Spleen (tissue), 11 donors: Measurements from ENCODE around the gene MICALL2. TPM values are rescaled to one million over a fixed set of nuclear protein-coding genes. Genes with fewer than 3 reads are reported as not detected.

Experiments used
- DNase-seq: peaks from one replicate; pipeline ENCODE4 v3.0.0-alpha.2; 2020
- H3K27ac ChIP-seq, 8 donors: fragments of 200-600 bp; sonication (generic) in 7 of 8; 1 replicate in 4 of 8; 2 replicates in 4 of 8; pipeline versions ENCODE4 v1.5.0 to v1.8.0; 2016 to 2021; ENCODE audit warnings: inconsistent platforms in 4 of 8, mild to moderate bottlenecking in 4 of 8, moderate library complexity in 1 of 8
- H3K27me3 ChIP-seq, 7 donors: fragments of 200-600 bp; sonication (generic) in 6 of 7; replicated peaks in 1 of 7; 1 replicate in 4 of 7; 2 replicates in 3 of 7; pipeline versions ENCODE4 v1.5.0 to v1.8.0; 2016 to 2021; ENCODE audit warnings: inconsistent platforms in 3 of 7, mild to moderate bottlenecking in 1 of 7
- H3K36me3 ChIP-seq, 6 donors: fragments of 200-600 bp; sonication (generic) in 5 of 6; 1 replicate in 4 of 6; 2 replicates in 2 of 6; pipeline versions ENCODE4 v1.5.0 to v1.8.0; 2016 to 2021; ENCODE audit warnings: inconsistent platforms in 2 of 6
- H3K4me1 ChIP-seq, 6 donors: fragments of 200-600 bp; sonication (generic) in 5 of 6; 1 replicate in 3 of 6; 2 replicates in 3 of 6; pipeline versions ENCODE4 v1.5.0 to v1.8.0; 2016 to 2021; ENCODE audit warnings: inconsistent platforms in 3 of 6
- H3K4me3 ChIP-seq, 8 donors: fragments of 200-600 bp; sonication (generic) in 7 of 8; 1 replicate in 4 of 8; 2 replicates in 4 of 8; pipeline versions ENCODE4 v1.5.0 to v1.8.0; 2016 to 2021; ENCODE audit warnings: inconsistent platforms in 4 of 8, mild to moderate bottlenecking in 4 of 8, moderate library complexity in 2 of 8
- H3K9me3 ChIP-seq, 8 donors: fragments of 200-600 bp; sonication (generic) in 7 of 8; 1 replicate in 4 of 8; 2 replicates in 4 of 8; pipeline versions ENCODE4 v1.5.0 to v1.8.0; 2016 to 2021; ENCODE audit warnings: inconsistent platforms in 4 of 8
- CTCF ChIP-seq, 11 experiments: fragments of 200-600 bp in 7 of 11; fragments of 450-650 bp in 4 of 11; sonication (generic) in 4 of 11; IDR thresholded peaks in 8 of 11; conservative IDR thresholded peaks in 3 of 11; 1 replicate in 7 of 11; 2 replicates in 4 of 11; pipeline versions ENCODE4 v1.4.0 to v1.8.0; 2016 to 2021; ENCODE audit warnings: antibody characterized with exemption in 11 of 11, inconsistent platforms in 4 of 11, mild to moderate bottlenecking in 1 of 11
- POLR2A ChIP-seq, 3 donors: fragments of 450-650 bp; IDR thresholded peaks; one replicate each; pipeline ENCODE4 v1.5.1; 2017; ENCODE audit warnings: antibody characterized with exemption in 3 of 3, mild to moderate bottlenecking in 1 of 3
- POLR2AphosphoS5 ChIP-seq, 3 donors: sonication (generic); formaldehyde crosslinking; IDR thresholded peaks; one replicate each; pipeline ENCODE4 v1.5.1; 2017; ENCODE audit warnings: antibody characterized with exemption in 3 of 3
- WGBS, 5 donors: extraction: QIAGEN DNeasy Blood & Tissue Kit in 3 of 5; methylation state at CpG; one replicate each; pipeline versions ENCODE4 v1.1.5 to v1.1.7; 2013 to 2018; 5-methylcytosine and 5-hydroxymethylcytosine counted together
- intact Hi-C: fragments of 100-400 bp; cut with DNase I; formaldehyde crosslinking; loops from one replicate; pipeline ENCODE4 v1.15.0; 2023; ENCODE audit warnings: low total_unique reads
- polyA plus RNA-seq, 3 donors: library from polyadenylated mRNA; stranded (reverse); fragments of 200-250 nt; gene quantifications; one replicate each; pipeline ENCODE4 v1.2.1, GENCODE V29; 2013
- total RNA-seq, 7 donors: library from RNA; depleted of rRNA in 3 of 7; stranded (reverse); fragments of >200 nt in 3 of 7; fragmentation: NEBNext Ultra II Directional in 4 of 7; extraction: Animal tissue kit (Norgen Biotek cat#: 25700) in 4 of 7; gene quantifications; one replicate each; pipeline versions ENCODE4 v1.1.0 to v1.2.1, GENCODE V29; 2016 to 2021
- donor health status: healthy with polysubstance abuse.
- donor health status: DM: no; HTN: no; CAD: no; lungs with moderate emphysema.
- donor health status: DM: no; HTN: no; CAD: no.
- donor health status: Bipolar disorder and iron deficiency.
- donor health status: healthy.
- donor health status: DM: no; HTN: no; CAD: no.
- donor health status: DM: yes; HTN: yes; CAD: no.

Gene MICALL2
- total and polyA plus RNA-seq, 10 donors = 36.3 to 361 (median 96.7) TPM

GRCh38 chr7:1439373-1440363 lies 19.6 kb downstream of the MICALL2 start:
- TF ChIP-seq POLR2AphosphoS5 (IDR thresholded peaks at IDR 0.05) (peak in 1 of 3 donors; percentile 7), POLR2A (IDR thresholded peaks at IDR 0.05) (no peak)
- Histone ChIP-seq H3K27me3 (no peaks in the 10 kb centered on the region), H3K4me1 (peaks cover 0 to 5% (median 2%) of the 10 kb centered on the region in 6 donors), H3K9me3 (no peaks in the 10 kb centered on the region), H3K36me3 (peaks cover 0 to 98% (median 48%) of the 10 kb centered on the region in 6 donors), H3K4me3 (no peak overlapping the region), H3K27ac (no peak overlapping the region)
- 86 to 95% (median 92%) methylated on average over 17 to 31 of the region's 31 CpGs for WGBS, 5 donors
- intact Hi-C loops = no loop called here
- DNase-seq = no peak

GRCh38 chr7:1438821-1439220 lies 20.4 kb downstream of the MICALL2 start:
- DNase-seq = no peak
- H3K27me3 ChIP-seq = no peaks in the 10 kb centered on the region
- intact Hi-C loops = no loop called here

GRCh38 chr7:1438208-1438607 lies 21.1 kb downstream of the MICALL2 start:
- intact Hi-C loops = no loop called here

More at GRCh38 chr7:1438821-1439220, 20.4 kb downstream of the MICALL2 start:
- peaks cover 0 to 100% (median 48%) of the 10 kb centered on the region in 6 donors for H3K36me3 ChIP-seq
- no peaks in the 10 kb centered on the region for H3K9me3 ChIP-seq
- H3K4me3 ChIP-seq = no peak overlapping the region
- 85 to 92% (median 89%) methylated on average over 4 to 15 of the region's 15 CpGs for WGBS, 5 donors
- H3K4me1 ChIP-seq = peaks cover 0 to 3% (median 0%) of the 10 kb centered on the region in 6 donors
- TF ChIP-seq CTCF (IDR thresholded peaks at IDR 0.05 in 8 of 11, conservative IDR thresholded peaks at IDR 0.05 in 3 of 11) = no peak
- no peak for TF ChIP-seq POLR2AphosphoS5 (IDR thresholded peaks at IDR 0.05)
- TF ChIP-seq POLR2A (IDR thresholded peaks at IDR 0.05) = no peak
- no peak overlapping the region for H3K27ac ChIP-seq

More at GRCh38 chr7:1438208-1438607, 21.1 kb downstream of the MICALL2 start:
- Histone ChIP-seq H3K4me3 (no peak overlapping the region), H3K27ac (no peak overlapping the region), H3K36me3 (peaks cover 0 to 98% (median 48%) of the 10 kb centered on the region in 6 donors), H3K27me3 (peaks cover 0 to 2% (median 0%) of the 10 kb centered on the region in 7 donors), H3K4me1 (peaks cover 0 to 6% (median under 1%) of the 10 kb centered on the region in 6 donors), H3K9me3 (no peaks in the 10 kb centered on the region)
- 90 to 99% (median 92%) methylated on average over 5 to 10 of the region's 10 CpGs for WGBS, 5 donors
- TF ChIP-seq POLR2A (IDR thresholded peaks at IDR 0.05) (no peak), CTCF (IDR thresholded peaks at IDR 0.05 in 8 of 11, conservative IDR thresholded peaks at IDR 0.05 in 3 of 11) (no peak), POLR2AphosphoS5 (IDR thresholded peaks at IDR 0.05) (no peak)
- DNase-seq = no peak
